ENCODE measurements around the gene PSD. TPM values are rescaled to one million over a fixed set of nuclear protein-coding genes. Genes with fewer than 3 reads are reported as not detected.

The PSD gene
- total and polyA plus RNA-seq, 2 donors (not counting 3 experiments of a cell fraction or from before 2014, with no cell fraction given): 0.10 to 0.40 TPM

DNA sequence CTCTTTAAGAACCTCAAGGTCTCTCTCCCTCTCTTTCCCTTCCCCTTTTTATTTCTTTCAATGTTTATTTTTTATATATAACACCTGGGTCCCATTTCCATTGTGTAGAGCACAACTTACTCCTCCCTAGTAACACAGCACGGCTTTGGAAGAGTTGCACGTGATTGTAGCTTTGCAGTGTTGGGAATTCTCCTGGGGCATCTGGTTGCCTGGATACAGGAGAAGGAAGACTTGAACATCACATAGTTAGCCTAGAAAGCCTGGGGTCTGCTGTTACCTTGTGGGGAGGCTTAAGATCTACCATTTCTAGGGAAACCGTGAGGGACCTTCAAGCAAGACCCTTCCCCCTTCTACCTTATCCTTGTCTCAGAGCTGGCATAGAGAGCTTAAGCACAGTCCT, 64.1 kb downstream of the PSD start:
- TF ChIP-seq POLR2AphosphoS5 (IDR thresholded peaks at IDR 0.05; ENCODE audit: insufficient read depth, low read depth, low read length): no peak
- TF ChIP-seq GATA2 (IDR thresholded peaks at IDR 0.05; ENCODE audit: insufficient read depth, insufficient read length, low read depth, low read length): no peak
- no peak for TF ChIP-seq POLR2A (IDR thresholded peaks at IDR 0.05; ENCODE audit: low read depth, low read length)
- TF ChIP-seq, protein P1, sequence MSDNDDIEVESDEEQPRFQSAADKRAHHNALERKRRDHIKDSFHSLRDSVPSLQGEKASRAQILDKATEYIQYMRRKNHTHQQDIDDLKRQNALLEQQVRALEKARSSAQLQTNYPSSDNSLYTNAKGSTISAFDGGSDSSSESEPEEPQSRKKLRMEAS (IDR thresholded peaks at IDR 0.05; ENCODE audit: insufficient read depth, insufficient read length): no peak
- TF ChIP-seq FOS (IDR thresholded peaks at IDR 0.05; ENCODE audit: borderline replicate concordance, insufficient read depth, low read length): no peak
- TF ChIP-seq EZH2 (IDR thresholded peaks at IDR 0.05; ENCODE audit: borderline replicate concordance, low read depth, low read length, severe bottlenecking): no peak
- TF ChIP-seq, protein P2, sequence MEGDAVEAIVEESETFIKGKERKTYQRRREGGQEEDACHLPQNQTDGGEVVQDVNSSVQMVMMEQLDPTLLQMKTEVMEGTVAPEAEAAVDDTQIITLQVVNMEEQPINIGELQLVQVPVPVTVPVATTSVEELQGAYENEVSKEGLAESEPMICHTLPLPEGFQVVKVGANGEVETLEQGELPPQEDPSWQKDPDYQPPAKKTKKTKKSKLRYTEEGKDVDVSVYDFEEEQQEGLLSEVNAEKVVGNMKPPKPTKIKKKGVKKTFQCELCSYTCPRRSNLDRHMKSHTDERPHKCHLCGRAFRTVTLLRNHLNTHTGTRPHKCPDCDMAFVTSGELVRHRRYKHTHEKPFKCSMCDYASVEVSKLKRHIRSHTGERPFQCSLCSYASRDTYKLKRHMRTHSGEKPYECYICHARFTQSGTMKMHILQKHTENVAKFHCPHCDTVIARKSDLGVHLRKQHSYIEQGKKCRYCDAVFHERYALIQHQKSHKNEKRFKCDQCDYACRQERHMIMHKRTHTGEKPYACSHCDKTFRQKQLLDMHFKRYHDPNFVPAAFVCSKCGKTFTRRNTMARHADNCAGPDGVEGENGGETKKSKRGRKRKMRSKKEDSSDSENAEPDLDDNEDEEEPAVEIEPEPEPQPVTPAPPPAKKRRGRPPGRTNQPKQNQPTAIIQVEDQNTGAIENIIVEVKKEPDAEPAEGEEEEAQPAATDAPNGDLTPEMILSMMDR (IDR thresholded peaks at IDR 0.05; ENCODE audit: extremely low read depth in 1 of 2, insufficient read depth in 1 of 2, low read depth in 1 of 2, low read length in 2 of 2): no peak
- no peak for TF ChIP-seq JUN (IDR thresholded peaks at IDR 0.05; ENCODE audit: borderline replicate concordance, insufficient read depth, insufficient read length, low read depth)
- TF ChIP-seq MYC (IDR thresholded peaks at IDR 0.05; ENCODE audit: low read depth, low read length): no peak
- no peaks in the 10 kb centered on the region for H4K20me1 ChIP-seq (replicated peaks; ENCODE audit: control insufficient read depth, extremely low read depth, insufficient read depth, low read length)
- no peaks in the 10 kb centered on the region for H3K27me3 ChIP-seq (ENCODE audit: control insufficient read depth in 2 of 2, insufficient read depth in 2 of 2, low read length in 2 of 2)
- H3K4me1 ChIP-seq (ENCODE audit: control insufficient read depth, extremely low read depth, insufficient read depth, low read length): no peaks in the 10 kb centered on the region
- H3K9me3 ChIP-seq (replicated peaks; ENCODE audit: control insufficient read depth, insufficient read depth, low read length): no peaks in the 10 kb centered on the region
- dilution Hi-C loops (cut with MboI; ENCODE audit: extremely low pct_ligation_motif_present, low sequenced_read_pairs): loop anchor here (25.0 kb wide), 1 partner anchor 117 kb away; the partner anchor contains the start of genes ELOVL3, GBF1 and PITX3
- no peaks in the 10 kb centered on the region for H3K9me1 ChIP-seq (replicated peaks; ENCODE audit: control insufficient read depth, extremely low read depth, insufficient read depth, low read length)
- H3K79me2 ChIP-seq (ENCODE audit: control insufficient read depth, insufficient read depth, low read length): no peaks in the 10 kb centered on the region
- no peak overlapping the region for H2AFZ ChIP-seq (ENCODE audit: low read depth, low read length)
- no peak overlapping the region for H3K27ac ChIP-seq (ENCODE audit: insufficient read depth, low read depth, low read length)
- ChIA-PET CTCF (interaction anchor here (0.7 to 19.8 kb wide), 8 partner anchors 7 to 186 kb away, joined by 3 to 1402 read pairs (median 6); partner anchors contain the start of genes ELOVL3 and PITX3), POLR2A (no interaction called here)
- no peak for FAIRE-seq
- H3K36me3 ChIP-seq (ENCODE audit: control insufficient read depth in 2 of 2, extremely low read depth in 1 of 2, insufficient read depth in 2 of 2, low read length in 2 of 2): peaks cover 19 to 50% of the 10 kb centered on the region in 2 experiments
- intact Hi-C loops (cut with micrococcal nuclease): no loop called here
- H3K4me2 ChIP-seq (ENCODE audit: insufficient read depth, low read length): no peak overlapping the region
- no peak overlapping the region for H3K4me3 ChIP-seq (replicated peaks in 1 of 3; ENCODE audit: insufficient read depth in 1 of 3, low read depth in 1 of 3, low read length in 3 of 3)
- no TSS peak for BruUV-seq (replicated peaks)
- no peak overlapping the region for H3K9ac ChIP-seq (replicated peaks; ENCODE audit: extremely low read depth, insufficient read depth, low read length)
- no peak for DNase-seq (ENCODE audit: low read depth, low spot score)

MicroRNAs encoded within 50 kb of the gene (microRNA counts, 767-probe panel; counts per million panel counts)
- microRNA hsa-miR-146b-3p (723 counts per million, percentile 96 among the panel's probes with 10 or more counts), microRNA hsa-miR-146b-5p (723 counts per million, percentile 96 among the panel's probes with 10 or more counts)

Small RNA genes within 50 kb of the gene (microRNA-seq; reads per million reads assigned to microRNA genes)
- gene MIR146B (ENCODE audit: borderline number of aligned reads, borderline replicate concordance): 11.9 reads per million, percentile 27 among the genes with 10 or more reads in this experiment

Small RNA genes within 50 kb of the gene (small RNA-seq; reads per million reads assigned to genes)
- 1.1 reads per million for gene MIR146B (ENCODE audit: insufficient read depth, insufficient read length, low read depth, low replicate concordance)

Other genes starting within 250 kb of the PSD start
- not detected in 2 replicates for gene ELOVL3, start 192.5 kb downstream of the PSD start, total RNA-seq
- gene ELOVL3, start 192.5 kb downstream of the PSD start, polyA plus RNA-seq: not detected in 2 replicates
- gene PITX3, start 177.3 kb downstream of the PSD start, total RNA-seq: not detected in 2 replicates
- not detected in 2 replicates for gene PITX3, start 177.3 kb downstream of the PSD start, polyA plus RNA-seq
- 45.7 and 49.7 TPM in 2 replicates for gene GBF1, start 173.3 kb downstream of the PSD start, total RNA-seq
- gene GBF1, start 173.3 kb downstream of the PSD start, polyA plus RNA-seq: 20.3 and 26.0 TPM in 2 replicates
- 21.9 and 25.6 TPM in 2 replicates for gene NFKB2, start 23.1 kb downstream of the PSD start, total RNA-seq
- gene NFKB2, start 23.1 kb downstream of the PSD start, polyA plus RNA-seq: 21.0 and 23.0 TPM in 2 replicates
- gene FBXL15, start 2.1 kb upstream of the PSD start, total RNA-seq: 9.9 and 10.7 TPM in 2 replicates
- gene FBXL15, start 2.1 kb upstream of the PSD start, polyA plus RNA-seq: 15.3 and 21.6 TPM in 2 replicates
- gene CUEDC2, start 13.8 kb upstream of the PSD start, total RNA-seq: 61.5 and 62.6 TPM in 2 replicates
- 82.3 and 96.7 TPM in 2 replicates for gene CUEDC2, start 13.8 kb upstream of the PSD start, polyA plus RNA-seq
- gene C10orf95, start 32.8 kb upstream of the PSD start, total RNA-seq: not detected in 2 replicates
- gene C10orf95, start 32.8 kb upstream of the PSD start, polyA plus RNA-seq: 0.08 TPM in 1 of 2 replicates, not detected in the other
- 151 and 155 TPM in 2 replicates for gene ACTR1A, start 83.9 kb upstream of the PSD start, total RNA-seq
- 164 and 169 TPM in 2 replicates for gene ACTR1A, start 83.9 kb upstream of the PSD start, polyA plus RNA-seq
- gene SUFU, start 85.2 kb upstream of the PSD start, total RNA-seq: 14.5 and 16.3 TPM in 2 replicates
- gene SUFU, start 85.2 kb upstream of the PSD start, polyA plus RNA-seq: 9.5 and 10.1 TPM in 2 replicates
- gene TRIM8, start 225.7 kb upstream of the PSD start, total RNA-seq: 108 and 114 TPM in 2 replicates
- gene TRIM8, start 225.7 kb upstream of the PSD start, polyA plus RNA-seq: 74.1 and 77.2 TPM in 2 replicates